Measurements from ENCODE around the gene SNX13.
A peak's percentile ranks its signal among the peaks of the same experiment; 100 is the strongest.

Gene SNX13

GRCh38 chr7:17968791-17969715 lies 28.8 kb upstream of the SNX13 start:
- no peak for TF ChIP-seq CTCF (IDR thresholded peaks at IDR 0.05)
- no peak overlapping the region for H3K4me3 ChIP-seq
- intact Hi-C loops (cut with DNase I; ENCODE audit: low total_unique reads) = no loop called here
- H3K9me3 ChIP-seq = no peaks in the 10 kb centered on the region
- no peaks in the 10 kb centered on the region for H3K4me1 ChIP-seq
- no peak overlapping the region for H3K27ac ChIP-seq
- no peak for DNase-seq
- no peaks in the 10 kb centered on the region for H3K27me3 ChIP-seq
- H3K36me3 ChIP-seq = no peaks in the 10 kb centered on the region

DNA sequence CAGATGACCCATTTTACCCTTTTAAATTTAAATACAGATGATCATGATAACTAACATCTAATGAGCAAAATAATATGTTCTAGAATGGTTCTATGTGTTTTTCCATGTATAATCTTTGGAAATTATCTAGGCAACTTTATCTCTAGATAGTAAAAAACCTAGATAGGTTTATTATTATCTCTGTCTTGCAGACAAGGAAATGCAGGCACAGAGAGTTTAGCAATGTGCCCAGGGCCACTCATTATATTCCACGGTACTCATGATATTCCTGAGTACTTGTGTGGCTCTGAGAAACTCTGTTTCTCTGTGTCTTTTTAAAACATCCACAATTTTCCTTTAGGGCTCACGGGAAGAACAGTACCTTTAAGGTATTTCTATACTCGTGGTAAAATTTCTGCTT lies 26.4 kb upstream of the SNX13 start:
- no peak for DNase-seq
- Histone ChIP-seq H3K4me3 (no peak overlapping the region), H3K27me3 (no peaks in the 10 kb centered on the region), H3K36me3 (no peaks in the 10 kb centered on the region), H3K27ac (no peak overlapping the region), H3K9me3 (no peaks in the 10 kb centered on the region), H3K4me1 (no peaks in the 10 kb centered on the region)
- intact Hi-C loops (cut with DNase I; ENCODE audit: low total_unique reads) = no loop called here
- no peak for TF ChIP-seq CTCF (IDR thresholded peaks at IDR 0.05)

- TF ChIP-seq CTCF (IDR thresholded peaks at IDR 0.05) = no peak
- DNase-seq = no peak
- H3K36me3 ChIP-seq = no peaks in the 10 kb centered on the region
- H3K27me3 ChIP-seq = no peaks in the 10 kb centered on the region
- intact Hi-C loops (cut with DNase I; ENCODE audit: low total_unique reads) = no loop called here
- no peak overlapping the region for H3K4me3 ChIP-seq
- no peak overlapping the region for H3K27ac ChIP-seq
- H3K9me3 ChIP-seq = no peaks in the 10 kb centered on the region
- no peaks in the 10 kb centered on the region for H3K4me1 ChIP-seq
Measured at GRCh38 chr7:17965603-17966002, 25.3 kb upstream of the SNX13 start.

GRCh38 chr7:17963281-17963680 lies 23.0 kb upstream of the SNX13 start:
- TF ChIP-seq CTCF (IDR thresholded peaks at IDR 0.05) = no peak
- H3K4me1 ChIP-seq = no peaks in the 10 kb centered on the region
- H3K4me3 ChIP-seq = no peak overlapping the region
- no peaks in the 10 kb centered on the region for H3K36me3 ChIP-seq
- intact Hi-C loops (cut with DNase I; ENCODE audit: low total_unique reads) = no loop called here
- H3K27ac ChIP-seq = no peak overlapping the region
- peak in 1 of 2 donors; percentile 34 for DNase-seq
- H3K9me3 ChIP-seq = no peaks in the 10 kb centered on the region
- H3K27me3 ChIP-seq = no peaks in the 10 kb centered on the region

DNA sequence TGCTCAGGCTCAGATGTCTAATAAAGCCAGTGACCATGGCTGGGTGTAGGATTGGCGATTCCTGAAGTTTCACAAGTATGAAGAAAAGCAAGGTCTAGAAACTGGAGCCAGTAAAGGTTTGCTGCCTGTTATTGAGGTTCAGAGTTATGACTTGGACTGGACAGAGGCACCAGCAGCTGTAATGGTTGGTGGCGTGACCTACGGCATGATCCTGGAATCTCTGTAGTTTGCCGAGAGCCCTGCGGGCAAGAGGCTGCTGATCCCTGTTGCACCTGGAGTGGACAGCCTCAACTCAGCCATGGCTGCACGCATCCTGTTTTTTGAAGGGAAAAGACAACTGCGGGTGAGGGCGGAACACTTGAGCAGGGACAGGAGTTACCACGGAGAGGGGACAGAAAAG lies 22.4 kb upstream of the SNX13 start:
- H3K4me3 ChIP-seq = no peak overlapping the region
- intact Hi-C loops (cut with DNase I; ENCODE audit: low total_unique reads) = no loop called here
- H3K27ac ChIP-seq = no peak overlapping the region
- TF ChIP-seq CTCF (IDR thresholded peaks at IDR 0.05) = no peak
- no peak for DNase-seq
- H3K36me3 ChIP-seq = no peaks in the 10 kb centered on the region
- no peaks in the 10 kb centered on the region for H3K9me3 ChIP-seq
- no peaks in the 10 kb centered on the region for H3K27me3 ChIP-seq
- no peaks in the 10 kb centered on the region for H3K4me1 ChIP-seq
